K562 (cell line): ENCODE measurements around the gene IRGQ. TPM values are rescaled to one million over a fixed set of nuclear protein-coding genes. Genes with fewer than 3 reads are reported as not detected.
A peak's percentile ranks its signal among the peaks of the same experiment; 100 is the strongest.

Experiments
- CBFB ChIP-seq: sonication (generic); formaldehyde crosslinking; IDR thresholded peaks from 2 replicates; pipeline ENCODE4 v1.4.0; 2020; ENCODE audit warnings: mild to moderate bottlenecking, missing genetic modification reagents
- CBX2 ChIP-seq: fragments of 200-600 bp; sonication (generic); IDR thresholded peaks from one replicate; pipeline ENCODE4 v1.6.1; 2012; ENCODE audit warnings: mild to moderate bottlenecking, low read length, inconsistent platforms; ENCODE audit not compliant: insufficient read depth, poor library complexity, severe bottlenecking
- CXXC5 ChIP-seq: fragments of 250-450 bp; sonication (Bioruptor Pico); IDR thresholded peaks from 2 replicates; pipeline ENCODE4 v1.8.0; 2022; ENCODE audit warnings: inconsistent platforms, mild to moderate bottlenecking, moderate library complexity
- EP400 ChIP-seq: fragments of 450-650 bp; IDR thresholded peaks from 2 replicates; pipeline ENCODE4 v1.6.1; 2017; ENCODE audit warnings: antibody characterized with exemption, mild to moderate bottlenecking, moderate library complexity
- HNRNPL ChIP-seq: fragments of 200-400 bp; formaldehyde crosslinking; IDR thresholded peaks from 2 replicates; pipeline ENCODE4 v1.6.1; 2017; ENCODE audit warnings: low read depth, mild to moderate bottlenecking, low read length
- MCM3 ChIP-seq: fragments of 450-650 bp; IDR thresholded peaks from 2 replicates; pipeline ENCODE4 v1.6.1; 2016
- RBM25 ChIP-seq: fragments of 200-400 bp; formaldehyde crosslinking; IDR thresholded peaks from 2 replicates; pipeline ENCODE4 v1.6.1; 2018; ENCODE audit warnings: low read length, low read depth, moderate library complexity; ENCODE audit not compliant: severe bottlenecking
- SAFB2 ChIP-seq: fragments of 200-400 bp; formaldehyde crosslinking; IDR thresholded peaks from 2 replicates; pipeline ENCODE4 v1.6.1; 2018; ENCODE audit warnings: borderline replicate concordance, low read length, low read depth, moderate library complexity; ENCODE audit not compliant: severe bottlenecking
- SP1 ChIP-seq: sonication (generic); formaldehyde crosslinking; IDR thresholded peaks from 2 replicates; pipeline ENCODE4 v1.8.1; 2022; ENCODE audit warnings: mild to moderate bottlenecking, missing genetic modification reagents
- STAT5B ChIP-seq: fragments of 250-450 bp; sonication (Bioruptor Pico); IDR thresholded peaks from 2 replicates; pipeline ENCODE4 v1.8.0; 2021; ENCODE audit warnings: mild to moderate bottlenecking, inconsistent platforms
- TCF3 ChIP-seq: sonication (generic); formaldehyde crosslinking; IDR thresholded peaks from 2 replicates; pipeline ENCODE4 v1.4.0; 2020; ENCODE audit warnings: mild to moderate bottlenecking, missing genetic modification reagents
- ZBTB17 ChIP-seq: fragments of 450-650 bp; formaldehyde crosslinking; IDR thresholded peaks from 2 replicates; pipeline ENCODE4 v1.4.0; 2020; ENCODE audit warnings: mild to moderate bottlenecking
- ZC3H4 ChIP-seq: sonication (generic); formaldehyde crosslinking; IDR thresholded peaks from 2 replicates; pipeline ENCODE4 v1.9.0; 2021; ENCODE audit warnings: missing genetic modification reagents, borderline replicate concordance
- ZFP36 ChIP-seq: fragments of 150-350 bp; IDR thresholded peaks from 2 replicates; pipeline ENCODE4 v1.6.1; 2018; ENCODE audit warnings: low read length, low read depth; ENCODE audit not compliant: partially characterized antibody
- ZNF354B ChIP-seq: fragments of 250-450 bp; sonication (Bioruptor Pico); IDR thresholded peaks from 2 replicates; pipeline ENCODE4 v1.4.0; 2020
- ZNF589 ChIP-seq: fragments of 200-800 bp; sonication (Bioruptor generic); IDR thresholded peaks from 2 replicates; pipeline ENCODE4 v1.6.1; 2016; ENCODE audit warnings: low read depth, missing genetic modification characterization, missing compliant biosample characterization
- polyA plus RNA-seq, 8 experiments: library from polyadenylated mRNA; depleted of rRNA in 4 of 8; stranded (reverse) in 5 of 8; unstranded in 3 of 8; fragments of >200 nt; fragmentation: Nextera tagmentation in 2 of 8; fragmentation: Illumina TruSeq in 1 of 8; extraction: Ambion mirVana in 2 of 8; extraction: Trizol in 1 of 8; gene quantifications; 2 replicates each; pipeline versions ENCODE4 v1.2.1 to v1.2.3, GENCODE V29; 2011 to 2014; ENCODE audit warnings: inconsistent platforms in 1 of 8, missing spikeins in 1 of 8
- total RNA-seq, 7 experiments: library from RNA; depleted of rRNA in 6 of 7; stranded (reverse); fragments of >200 nt in 6 of 7; fragmentation: Illumina TruSeq in 2 of 7; extraction: Trizol in 2 of 7; gene quantifications; 2 replicates each; pipeline versions ENCODE4 v1.2.1 to v1.2.3, GENCODE V29; 2011 to 2021; ENCODE audit warnings: low replicate concordance in 1 of 7
- TF ChIP-seq, protein P1 (sequence below): sonication (generic); formaldehyde crosslinking; IDR thresholded peaks from 2 replicates; pipeline ENCODE4 v1.5.0; 2020; ENCODE audit warnings: missing genetic modification reagents
- TF ChIP-seq, protein P2 (sequence below), 3 experiments: fragments of 200-800 bp in 1 of 3; sonication (Bioruptor generic) in 1 of 3; sonication (generic) in 1 of 3; formaldehyde crosslinking in 1 of 3; IDR thresholded peaks; 2 replicates each; pipeline versions ENCODE4 v1.6.1 to v1.8.0; 2016 to 2022; ENCODE audit warnings: mild to moderate bottlenecking in 2 of 3, missing compliant biosample characterization in 2 of 3, missing genetic modification characterization in 2 of 3, missing genetic modification reagents in 1 of 3
- TF ChIP-seq, protein P3 (sequence below): sonication (generic); formaldehyde crosslinking; IDR thresholded peaks from 2 replicates; pipeline ENCODE4 v1.8.1; 2023; ENCODE audit warnings: mild to moderate bottlenecking, missing genetic modification reagents
- TF ChIP-seq, protein P4 (sequence below): fragments of 250-450 bp; sonication (Bioruptor Pico); IDR thresholded peaks from 2 replicates; pipeline ENCODE4 v1.5.0; 2020; ENCODE audit warnings: mild to moderate bottlenecking
- TF ChIP-seq, protein P5 (sequence below): fragments of 450-650 bp; formaldehyde crosslinking; IDR thresholded peaks from 2 replicates; pipeline ENCODE4 v1.4.0; 2020; ENCODE audit warnings: mild to moderate bottlenecking, mixed read lengths
- TF ChIP-seq, protein P6 (sequence below): IDR thresholded peaks from 3 replicates; pipeline ENCODE4 v1.6.1; 2011; ENCODE audit warnings: borderline replicate concordance, mild to moderate bottlenecking; ENCODE audit not compliant: insufficient read length, insufficient read depth

IRGQ gene
- total and polyA plus RNA-seq, 9 of the 15 experiments (the other 6 are each of a cell fraction or from before 2014, with no cell fraction given): 3.5 to 19.2 (median 7.9) TPM

DNA sequence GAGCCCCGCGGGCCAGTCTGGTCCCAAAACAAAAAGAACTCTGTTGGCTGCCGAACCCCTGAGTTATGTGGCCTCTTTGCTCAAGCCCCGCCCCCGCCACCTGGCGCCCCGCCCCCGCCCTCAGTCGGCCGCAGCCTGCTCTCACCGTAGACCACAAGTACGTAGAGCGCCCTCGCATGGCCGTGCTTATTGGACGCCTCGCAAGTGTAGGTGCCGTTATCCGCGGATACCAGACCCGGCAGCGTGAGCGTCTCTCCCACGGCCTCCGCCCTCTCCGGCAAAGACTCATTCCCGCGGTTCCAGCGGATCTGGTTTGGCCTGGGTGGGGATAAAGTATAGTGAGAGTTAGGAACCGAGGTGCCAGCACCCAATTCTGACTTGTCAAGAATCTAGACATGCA is 29.0 kb upstream of the IRGQ start (continued):
- TF ChIP-seq, protein P1, sequence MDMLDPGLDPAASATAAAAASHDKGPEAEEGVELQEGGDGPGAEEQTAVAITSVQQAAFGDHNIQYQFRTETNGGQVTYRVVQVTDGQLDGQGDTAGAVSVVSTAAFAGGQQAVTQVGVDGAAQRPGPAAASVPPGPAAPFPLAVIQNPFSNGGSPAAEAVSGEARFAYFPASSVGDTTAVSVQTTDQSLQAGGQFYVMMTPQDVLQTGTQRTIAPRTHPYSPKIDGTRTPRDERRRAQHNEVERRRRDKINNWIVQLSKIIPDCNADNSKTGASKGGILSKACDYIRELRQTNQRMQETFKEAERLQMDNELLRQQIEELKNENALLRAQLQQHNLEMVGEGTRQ: no peak
- TF ChIP-seq TCF3: peak; percentile 63
- TF ChIP-seq ZNF354B (CRISPR knock-in tag): no peak
- no peak for TF ChIP-seq ZNF589
- no peak for TF ChIP-seq HNRNPL
- no peak for TF ChIP-seq CBX2
- TF ChIP-seq, protein P2, sequence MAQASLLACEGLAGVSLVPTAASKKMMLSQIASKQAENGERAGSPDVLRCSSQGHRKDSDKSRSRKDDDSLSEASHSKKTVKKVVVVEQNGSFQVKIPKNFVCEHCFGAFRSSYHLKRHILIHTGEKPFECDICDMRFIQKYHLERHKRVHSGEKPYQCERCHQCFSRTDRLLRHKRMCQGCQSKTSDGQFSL (CRISPR knock-in tag; IDR thresholded peaks at IDR 0.05): no peak
- TF ChIP-seq, protein P2 (tag; IDR thresholded peaks at IDR 0.05): no peak
- TF ChIP-seq SAFB2: no peak
- TF ChIP-seq, protein P3, sequence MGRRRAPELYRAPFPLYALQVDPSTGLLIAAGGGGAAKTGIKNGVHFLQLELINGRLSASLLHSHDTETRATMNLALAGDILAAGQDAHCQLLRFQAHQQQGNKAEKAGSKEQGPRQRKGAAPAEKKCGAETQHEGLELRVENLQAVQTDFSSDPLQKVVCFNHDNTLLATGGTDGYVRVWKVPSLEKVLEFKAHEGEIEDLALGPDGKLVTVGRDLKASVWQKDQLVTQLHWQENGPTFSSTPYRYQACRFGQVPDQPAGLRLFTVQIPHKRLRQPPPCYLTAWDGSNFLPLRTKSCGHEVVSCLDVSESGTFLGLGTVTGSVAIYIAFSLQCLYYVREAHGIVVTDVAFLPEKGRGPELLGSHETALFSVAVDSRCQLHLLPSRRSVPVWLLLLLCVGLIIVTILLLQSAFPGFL (CRISPR knock-in tag): no peak
- TF ChIP-seq SP1 (CRISPR knock-in tag): peak; percentile 61
- TF ChIP-seq ZBTB17: no peak
- no peak for TF ChIP-seq ZFP36
- TF ChIP-seq ZC3H4 (CRISPR knock-in tag): no peak
- TF ChIP-seq, protein P4, sequence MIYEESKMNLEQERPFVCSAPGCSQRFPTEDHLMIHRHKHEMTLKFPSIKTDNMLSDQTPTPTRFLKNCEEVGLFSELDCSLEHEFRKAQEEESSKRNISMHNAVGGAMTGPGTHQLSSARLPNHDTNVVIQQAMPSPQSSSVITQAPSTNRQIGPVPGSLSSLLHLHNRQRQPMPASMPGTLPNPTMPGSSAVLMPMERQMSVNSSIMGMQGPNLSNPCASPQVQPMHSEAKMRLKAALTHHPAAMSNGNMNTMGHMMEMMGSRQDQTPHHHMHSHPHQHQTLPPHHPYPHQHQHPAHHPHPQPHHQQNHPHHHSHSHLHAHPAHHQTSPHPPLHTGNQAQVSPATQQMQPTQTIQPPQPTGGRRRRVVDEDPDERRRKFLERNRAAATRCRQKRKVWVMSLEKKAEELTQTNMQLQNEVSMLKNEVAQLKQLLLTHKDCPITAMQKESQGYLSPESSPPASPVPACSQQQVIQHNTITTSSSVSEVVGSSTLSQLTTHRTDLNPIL: no peak
- TF ChIP-seq, protein P5, sequence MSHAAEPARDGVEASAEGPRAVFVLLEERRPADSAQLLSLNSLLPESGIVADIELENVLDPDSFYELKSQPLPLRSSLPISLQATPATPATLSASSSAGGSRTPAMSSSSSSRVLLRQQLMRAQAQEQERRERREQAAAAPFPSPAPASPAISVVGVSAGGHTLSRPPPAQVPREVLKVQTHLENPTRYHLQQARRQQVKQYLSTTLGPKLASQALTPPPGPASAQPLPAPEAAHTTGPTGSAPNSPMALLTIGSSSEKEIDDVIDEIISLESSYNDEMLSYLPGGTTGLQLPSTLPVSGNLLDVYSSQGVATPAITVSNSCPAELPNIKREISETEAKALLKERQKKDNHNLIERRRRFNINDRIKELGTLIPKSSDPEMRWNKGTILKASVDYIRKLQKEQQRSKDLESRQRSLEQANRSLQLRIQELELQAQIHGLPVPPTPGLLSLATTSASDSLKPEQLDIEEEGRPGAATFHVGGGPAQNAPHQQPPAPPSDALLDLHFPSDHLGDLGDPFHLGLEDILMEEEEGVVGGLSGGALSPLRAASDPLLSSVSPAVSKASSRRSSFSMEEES (CRISPR knock-in tag): no peak
- TF ChIP-seq CBFB (CRISPR knock-in tag): peak; percentile 29; the same call in 1 of the 2 replicates
- TF ChIP-seq, protein P6, sequence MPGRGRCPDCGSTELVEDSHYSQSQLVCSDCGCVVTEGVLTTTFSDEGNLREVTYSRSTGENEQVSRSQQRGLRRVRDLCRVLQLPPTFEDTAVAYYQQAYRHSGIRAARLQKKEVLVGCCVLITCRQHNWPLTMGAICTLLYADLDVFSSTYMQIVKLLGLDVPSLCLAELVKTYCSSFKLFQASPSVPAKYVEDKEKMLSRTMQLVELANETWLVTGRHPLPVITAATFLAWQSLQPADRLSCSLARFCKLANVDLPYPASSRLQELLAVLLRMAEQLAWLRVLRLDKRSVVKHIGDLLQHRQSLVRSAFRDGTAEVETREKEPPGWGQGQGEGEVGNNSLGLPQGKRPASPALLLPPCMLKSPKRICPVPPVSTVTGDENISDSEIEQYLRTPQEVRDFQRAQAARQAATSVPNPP: no peak
- peak; percentile 61 for TF ChIP-seq CXXC5 (CRISPR knock-in tag)
- TF ChIP-seq MCM3: no peak
- TF ChIP-seq RBM25: peak; percentile 38
- no peak for TF ChIP-seq EP400
- no peak for TF ChIP-seq STAT5B
